ENCODE results near the gene TDRD9.

DNA sequence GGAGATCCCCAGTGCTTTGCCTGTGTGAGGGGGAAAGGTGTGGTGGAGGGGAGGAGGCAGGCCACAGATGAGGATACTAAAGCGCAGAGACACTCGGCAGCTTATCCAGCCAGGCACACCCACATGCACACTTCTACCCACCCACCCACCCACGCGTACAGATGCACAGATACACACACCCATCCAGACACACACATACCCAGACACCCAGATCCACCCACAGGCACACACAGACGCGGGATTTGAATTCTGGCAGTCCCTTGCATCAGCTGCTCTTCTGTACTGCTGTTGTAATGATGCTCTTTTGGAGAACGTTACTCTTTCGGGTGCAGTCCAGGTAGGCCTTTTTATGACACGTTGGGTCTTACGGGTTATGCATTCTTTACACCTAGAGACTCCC is 69.8 kb downstream of the TDRD9 start:
- TF ChIP-seq, protein P1, sequence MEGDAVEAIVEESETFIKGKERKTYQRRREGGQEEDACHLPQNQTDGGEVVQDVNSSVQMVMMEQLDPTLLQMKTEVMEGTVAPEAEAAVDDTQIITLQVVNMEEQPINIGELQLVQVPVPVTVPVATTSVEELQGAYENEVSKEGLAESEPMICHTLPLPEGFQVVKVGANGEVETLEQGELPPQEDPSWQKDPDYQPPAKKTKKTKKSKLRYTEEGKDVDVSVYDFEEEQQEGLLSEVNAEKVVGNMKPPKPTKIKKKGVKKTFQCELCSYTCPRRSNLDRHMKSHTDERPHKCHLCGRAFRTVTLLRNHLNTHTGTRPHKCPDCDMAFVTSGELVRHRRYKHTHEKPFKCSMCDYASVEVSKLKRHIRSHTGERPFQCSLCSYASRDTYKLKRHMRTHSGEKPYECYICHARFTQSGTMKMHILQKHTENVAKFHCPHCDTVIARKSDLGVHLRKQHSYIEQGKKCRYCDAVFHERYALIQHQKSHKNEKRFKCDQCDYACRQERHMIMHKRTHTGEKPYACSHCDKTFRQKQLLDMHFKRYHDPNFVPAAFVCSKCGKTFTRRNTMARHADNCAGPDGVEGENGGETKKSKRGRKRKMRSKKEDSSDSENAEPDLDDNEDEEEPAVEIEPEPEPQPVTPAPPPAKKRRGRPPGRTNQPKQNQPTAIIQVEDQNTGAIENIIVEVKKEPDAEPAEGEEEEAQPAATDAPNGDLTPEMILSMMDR (IDR thresholded peaks at IDR 0.05) = no peak
- TF ChIP-seq POLR2AphosphoS5 (IDR thresholded peaks at IDR 0.05) (no peak), POLR2A (IDR thresholded peaks at IDR 0.05; ENCODE audit: low read depth) (no peak)

All from esophagus muscularis mucosa (tissue), 3 donors.